Neural crest cell (in vitro differentiated cells): ENCODE measurements around the gene RPL9. TPM values are rescaled to one million over a fixed set of nuclear protein-coding genes. Genes with fewer than 3 reads are reported as not detected.

Source experiments
- DNase-seq: peaks from one replicate; pipeline ENCODE4 v3.0.0; 2021; ENCODE audit warnings: low read depth, mixed read lengths, low spot score
- H3K27ac Mint-ChIP-seq: one replicate; pipeline ENCODE4 v1.8.0; 2021; ENCODE audit warnings: mild to moderate bottlenecking, mixed read lengths; ENCODE audit not compliant: unreplicated experiment
- H3K27me3 Mint-ChIP-seq: 2 replicates; pipeline ENCODE4 v1.8.0; 2021; ENCODE audit warnings: low read depth, mild to moderate bottlenecking, mixed read lengths
- H3K36me3 Mint-ChIP-seq: 2 replicates; pipeline ENCODE4 v1.8.0; 2021; ENCODE audit warnings: low read depth, mild to moderate bottlenecking, mixed read lengths
- H3K4me1 Mint-ChIP-seq: 2 replicates; pipeline ENCODE4 v1.8.0; 2021; ENCODE audit warnings: mixed read lengths
- H3K4me3 Mint-ChIP-seq: one replicate; pipeline ENCODE4 v1.8.0; 2021; ENCODE audit warnings: mild to moderate bottlenecking, mixed read lengths
- H3K9me3 Mint-ChIP-seq: 2 replicates; pipeline ENCODE4 v1.8.0; 2021; ENCODE audit warnings: mixed read lengths
- microRNA-seq: library from miRNA; unstranded; fragments of <30 nt; microRNA quantifications from one replicate; pipeline ENCODE4, GENCODE V29; 2020
- total RNA-seq: library from RNA; stranded (reverse); gene quantifications from 2 replicates; pipeline ENCODE4 v1.2.1, GENCODE V29; 2021
- TF ChIP-seq, protein P1 (sequence below): fragments of 200-600 bp; sonication (generic); conservative IDR thresholded peaks from 2 replicates; pipeline ENCODE4 v1.5.0; 2021; ENCODE audit warnings: antibody characterized with exemption, mild to moderate bottlenecking

RPL9 gene
- total RNA-seq, 1 donor from 2014 or later = 1,529 TPM

DNA sequence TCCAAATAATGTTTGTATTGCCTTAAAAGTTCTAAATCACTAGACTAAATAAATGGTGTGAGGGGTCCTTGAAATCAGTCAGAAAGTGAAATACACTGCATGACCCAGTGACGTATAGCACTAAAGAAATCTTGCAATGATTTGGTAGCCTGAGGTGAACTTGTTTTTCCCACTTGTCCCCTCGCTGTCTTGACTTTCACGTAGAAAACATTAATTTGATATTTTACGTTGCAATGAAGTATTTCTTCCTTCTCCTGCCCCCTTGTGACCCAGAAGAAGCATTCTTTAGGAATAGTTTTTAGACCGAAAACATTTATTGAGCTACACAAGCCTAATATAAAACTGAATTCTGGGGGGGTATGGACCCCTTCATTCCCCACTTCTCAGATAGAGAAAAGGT is 48.3 kb downstream of the RPL9 start:
- H3K36me3 Mint-ChIP-seq = no peaks in the 10 kb centered on the region
- no peaks in the 10 kb centered on the region for H3K9me3 Mint-ChIP-seq
- TF ChIP-seq, protein P1, sequence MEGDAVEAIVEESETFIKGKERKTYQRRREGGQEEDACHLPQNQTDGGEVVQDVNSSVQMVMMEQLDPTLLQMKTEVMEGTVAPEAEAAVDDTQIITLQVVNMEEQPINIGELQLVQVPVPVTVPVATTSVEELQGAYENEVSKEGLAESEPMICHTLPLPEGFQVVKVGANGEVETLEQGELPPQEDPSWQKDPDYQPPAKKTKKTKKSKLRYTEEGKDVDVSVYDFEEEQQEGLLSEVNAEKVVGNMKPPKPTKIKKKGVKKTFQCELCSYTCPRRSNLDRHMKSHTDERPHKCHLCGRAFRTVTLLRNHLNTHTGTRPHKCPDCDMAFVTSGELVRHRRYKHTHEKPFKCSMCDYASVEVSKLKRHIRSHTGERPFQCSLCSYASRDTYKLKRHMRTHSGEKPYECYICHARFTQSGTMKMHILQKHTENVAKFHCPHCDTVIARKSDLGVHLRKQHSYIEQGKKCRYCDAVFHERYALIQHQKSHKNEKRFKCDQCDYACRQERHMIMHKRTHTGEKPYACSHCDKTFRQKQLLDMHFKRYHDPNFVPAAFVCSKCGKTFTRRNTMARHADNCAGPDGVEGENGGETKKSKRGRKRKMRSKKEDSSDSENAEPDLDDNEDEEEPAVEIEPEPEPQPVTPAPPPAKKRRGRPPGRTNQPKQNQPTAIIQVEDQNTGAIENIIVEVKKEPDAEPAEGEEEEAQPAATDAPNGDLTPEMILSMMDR = no peak
- no peak overlapping the region for H3K4me3 Mint-ChIP-seq
- no peak for DNase-seq
- no peaks in the 10 kb centered on the region for H3K4me1 Mint-ChIP-seq
- peaks cover 4% of the 10 kb centered on the region for H3K27me3 Mint-ChIP-seq
- no peak overlapping the region for H3K27ac Mint-ChIP-seq

DNA sequence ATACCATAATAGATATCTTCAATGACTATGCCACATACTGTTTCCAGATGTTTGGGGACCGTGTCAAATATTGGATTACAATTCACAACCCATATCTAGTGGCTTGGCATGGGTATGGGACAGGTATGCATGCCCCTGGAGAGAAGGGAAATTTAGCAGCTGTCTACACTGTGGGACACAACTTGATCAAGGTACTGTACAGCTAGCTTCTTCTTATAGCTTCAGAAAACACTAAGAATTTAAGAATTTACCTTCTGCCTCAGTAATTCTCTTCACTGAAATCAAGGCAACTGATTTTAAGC is 51.2 kb downstream of the RPL9 start:
- peaks cover 4% of the 10 kb centered on the region for H3K27me3 Mint-ChIP-seq
- H3K36me3 Mint-ChIP-seq = no peaks in the 10 kb centered on the region
- no peak overlapping the region for H3K4me3 Mint-ChIP-seq
- no peaks in the 10 kb centered on the region for H3K9me3 Mint-ChIP-seq
- TF ChIP-seq, protein P1 = no peak
- no peak overlapping the region for H3K27ac Mint-ChIP-seq
- no peak for DNase-seq
- H3K4me1 Mint-ChIP-seq = peaks cover 5% of the 10 kb centered on the region

DNA sequence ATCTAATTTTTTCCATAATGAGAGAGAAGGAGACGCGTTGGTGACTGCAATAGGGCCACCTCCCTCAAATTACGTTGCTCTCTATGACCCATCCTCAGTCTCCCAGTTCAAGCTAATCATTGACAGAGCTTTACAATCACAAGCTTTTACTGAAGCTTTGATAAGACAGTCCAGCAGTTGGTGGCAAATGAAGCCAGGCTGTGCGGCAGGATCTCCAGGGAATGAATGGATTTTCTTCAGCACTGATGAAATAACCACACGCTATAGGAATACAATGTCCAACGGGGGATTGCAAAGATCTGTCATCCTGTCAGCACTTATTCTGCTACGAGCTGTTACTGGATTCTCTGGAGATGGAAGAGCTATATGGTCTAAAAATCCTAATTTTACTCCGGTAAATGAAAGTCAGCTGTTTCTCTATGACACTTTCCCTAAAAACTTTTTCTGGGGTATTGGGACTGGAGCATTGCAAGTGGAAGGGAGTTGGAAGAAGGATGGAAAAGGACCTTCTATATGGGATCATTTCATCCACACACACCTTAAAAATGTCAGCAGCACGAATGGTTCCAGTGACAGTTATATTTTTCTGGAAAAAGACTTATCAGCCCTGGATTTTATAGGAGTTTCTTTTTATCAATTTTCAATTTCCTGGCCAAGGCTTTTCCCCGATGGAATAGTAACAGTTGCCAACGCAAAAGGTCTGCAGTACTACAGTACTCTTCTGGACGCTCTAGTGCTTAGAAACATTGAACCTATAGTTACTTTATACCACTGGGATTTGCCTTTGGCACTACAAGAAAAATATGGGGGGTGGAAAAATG is 51.7 kb downstream of the RPL9 start, which contains the start of gene KLB:
KLB (plus strand) TSS at position 168 of the 821 bp plus-strand sequence; CDS start at position 188, 20 bp downstream.
- DNase-seq = no peak
- Mint-ChIP-seq H3K4me3 (no peak within 1 kb of the TSS), H3K27me3 (peaks cover 4% of the 10 kb centered on the region), H3K27ac (no peak within 1 kb of the TSS), H3K9me3 (no peaks in the 10 kb centered on the region), H3K36me3 (no peaks in the 10 kb centered on the region), H3K4me1 (peaks cover 5% of the 10 kb centered on the region)
- TF ChIP-seq, protein P1 = no peak

Small RNAs within 50 kb of the gene (microRNA-seq; reads per million reads assigned to microRNA genes)
- not detected for gene MIR5591

Other genes with a start within 250 kb of the RPL9 start
- 69.3 and 77.4 TPM in 2 replicates for gene RFC1, start 92.6 kb downstream of the RPL9 start, total RNA-seq
- gene KLB, start 52.0 kb downstream of the RPL9 start, total RNA-seq = not detected in 2 replicates
- gene LIAS, start 134 bp upstream of the RPL9 start, total RNA-seq = 17.6 and 19.0 TPM in 2 replicates
- gene UGDH, start 68.5 kb upstream of the RPL9 start, total RNA-seq = 110 and 111 TPM in 2 replicates
- gene SMIM14, start 179.9 kb upstream of the RPL9 start, total RNA-seq = 7.9 and 9.8 TPM in 2 replicates
- 79.3 and 94.0 TPM in 2 replicates for gene UBE2K, start 239.2 kb upstream of the RPL9 start, total RNA-seq